GM13977 (cell line): ENCODE measurements around the gene TAS2R1.

Experiments
- DNase-seq: peaks from one replicate; pipeline ENCODE4 v3.0.0; 2012; ENCODE audit warnings: low spot score
- in situ Hi-C: fragments of 300-500 bp; cut with MboI; formaldehyde crosslinking; loops from one replicate; pipeline ENCODE4 v1.12.0; 2022; ENCODE audit warnings: low sequenced_read_pairs, low pct_unique_long_range_greater_than_20kb, mixed read lengths, inconsistent platforms; ENCODE audit not compliant: unreplicated experiment
- TF ChIP-seq, protein P1 (sequence below): IDR thresholded peaks from 2 replicates; pipeline ENCODE4 v1.5.1; 2012; ENCODE audit warnings: mild to moderate bottlenecking, control low read depth; ENCODE audit not compliant: insufficient read depth; ENCODE audit errors: extremely low read depth, missing control alignments

Gene TAS2R1

DNA sequence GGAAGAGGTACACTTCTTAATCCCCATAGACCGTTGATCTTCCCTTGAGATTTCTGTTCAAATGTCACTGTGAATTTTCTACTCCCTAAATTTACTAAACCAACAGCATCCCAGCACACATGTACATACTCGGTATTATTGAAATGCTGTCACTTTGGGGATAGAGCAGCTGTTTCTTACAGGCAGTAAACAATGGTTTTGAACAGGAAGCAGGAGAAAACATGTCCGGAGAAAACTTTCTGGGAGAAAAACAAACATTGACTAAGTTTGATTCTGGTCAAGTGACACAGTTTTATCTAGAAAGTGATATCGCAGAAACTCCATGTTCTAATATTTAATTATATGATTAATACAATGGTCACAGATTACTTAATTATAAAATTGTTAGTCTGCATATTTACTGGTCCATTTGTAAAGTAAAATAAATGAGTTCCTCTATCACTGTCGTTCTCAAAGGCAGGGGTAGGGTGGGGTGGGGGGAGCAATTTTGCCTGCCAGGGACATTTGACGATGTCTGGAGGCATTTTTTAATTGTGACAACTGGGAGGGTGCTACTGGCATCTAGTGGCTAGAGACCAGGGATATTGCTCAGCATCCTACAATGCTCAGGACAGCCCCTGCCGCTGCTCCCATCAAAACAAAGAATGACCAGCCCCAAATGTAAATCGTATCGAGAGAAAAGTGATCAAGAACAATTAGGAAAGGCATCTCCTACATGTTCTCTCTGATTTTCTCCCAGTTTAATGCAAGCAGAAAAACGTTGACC lies 12.2 kb downstream of the TAS2R1 start:
- TF ChIP-seq, protein P1, sequence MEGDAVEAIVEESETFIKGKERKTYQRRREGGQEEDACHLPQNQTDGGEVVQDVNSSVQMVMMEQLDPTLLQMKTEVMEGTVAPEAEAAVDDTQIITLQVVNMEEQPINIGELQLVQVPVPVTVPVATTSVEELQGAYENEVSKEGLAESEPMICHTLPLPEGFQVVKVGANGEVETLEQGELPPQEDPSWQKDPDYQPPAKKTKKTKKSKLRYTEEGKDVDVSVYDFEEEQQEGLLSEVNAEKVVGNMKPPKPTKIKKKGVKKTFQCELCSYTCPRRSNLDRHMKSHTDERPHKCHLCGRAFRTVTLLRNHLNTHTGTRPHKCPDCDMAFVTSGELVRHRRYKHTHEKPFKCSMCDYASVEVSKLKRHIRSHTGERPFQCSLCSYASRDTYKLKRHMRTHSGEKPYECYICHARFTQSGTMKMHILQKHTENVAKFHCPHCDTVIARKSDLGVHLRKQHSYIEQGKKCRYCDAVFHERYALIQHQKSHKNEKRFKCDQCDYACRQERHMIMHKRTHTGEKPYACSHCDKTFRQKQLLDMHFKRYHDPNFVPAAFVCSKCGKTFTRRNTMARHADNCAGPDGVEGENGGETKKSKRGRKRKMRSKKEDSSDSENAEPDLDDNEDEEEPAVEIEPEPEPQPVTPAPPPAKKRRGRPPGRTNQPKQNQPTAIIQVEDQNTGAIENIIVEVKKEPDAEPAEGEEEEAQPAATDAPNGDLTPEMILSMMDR, result no peak
- no peak for DNase-seq
- in situ Hi-C loops, result no loop called here

DNA sequence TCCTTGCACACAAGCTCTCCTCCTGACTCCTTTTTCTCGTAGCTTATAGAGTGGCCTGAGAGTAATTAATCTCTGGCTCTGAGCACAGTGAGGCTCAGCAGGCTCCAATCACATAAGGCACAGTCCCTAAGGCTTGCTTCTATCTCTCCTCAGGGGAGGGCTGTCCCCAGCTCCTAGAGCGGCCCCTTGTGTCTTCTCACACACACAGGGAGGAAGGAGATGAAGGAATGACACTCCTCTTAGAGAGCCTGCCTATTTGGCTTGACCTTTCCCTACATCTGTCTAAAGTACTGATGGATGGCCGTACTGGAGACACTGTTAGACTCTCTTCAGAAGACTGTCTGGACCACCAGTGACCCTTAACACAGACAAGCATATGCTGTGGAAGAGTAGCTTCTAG lies 12.9 kb downstream of the TAS2R1 start:
- TF ChIP-seq, protein P1, result no peak
- in situ Hi-C loops, result no loop called here

DNA sequence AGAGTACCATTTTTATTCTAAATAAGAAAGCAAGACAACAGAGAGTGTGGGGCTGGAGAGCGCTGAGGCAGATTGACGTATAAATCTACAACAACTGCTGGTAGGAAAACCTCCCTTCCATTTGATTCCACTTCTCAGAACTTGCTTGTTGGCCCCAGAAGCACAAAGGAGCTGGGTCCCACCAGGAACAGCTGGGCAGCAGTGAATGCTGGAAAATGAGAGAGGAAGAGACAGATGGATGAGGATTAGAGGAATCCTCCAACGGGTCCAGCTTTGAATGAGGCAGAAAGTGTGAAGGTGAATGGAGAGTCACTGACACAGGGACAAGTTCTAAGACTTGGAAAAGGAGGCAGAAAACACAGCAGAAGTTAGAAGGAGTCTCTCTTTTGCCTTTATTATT lies 14.8 kb downstream of the TAS2R1 start:
- in situ Hi-C loops, result no loop called here
- TF ChIP-seq, protein P1, result no peak
- no peak for DNase-seq

More for the DNA sequence above, 12.9 kb downstream of the TAS2R1 start:
- DNase-seq, result no peak

GRCh38 chr5:9613360-9613759 lies 16.8 kb downstream of the TAS2R1 start:
- in situ Hi-C loops, result no loop called here
- no peak for DNase-seq
- TF ChIP-seq, protein P1, result no peak

DNA sequence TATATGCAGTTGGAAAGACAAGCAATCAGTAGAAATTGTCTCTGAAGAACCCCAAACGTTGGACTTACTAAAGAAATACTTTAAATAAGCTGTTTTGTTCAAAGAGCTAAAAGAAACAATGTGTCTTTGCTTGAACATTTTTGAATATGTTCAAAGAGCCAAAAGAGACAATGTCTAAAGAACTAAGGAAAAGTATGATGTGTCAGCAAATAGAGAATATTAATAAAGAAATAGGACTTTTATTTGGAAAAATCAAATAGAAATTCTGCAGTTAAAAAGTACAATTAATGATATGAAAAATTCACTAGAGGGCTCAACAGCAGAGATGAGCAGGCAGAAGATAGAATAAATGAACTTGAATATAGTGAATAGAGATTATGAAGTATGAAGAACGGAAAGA lies 19.2 kb downstream of the TAS2R1 start:
- TF ChIP-seq, protein P1, result no peak
- no peak for DNase-seq
- in situ Hi-C loops, result no loop called here

- TF ChIP-seq, protein P1, result no peak
- in situ Hi-C loops, result no loop called here
- no peak for DNase-seq
Measured at GRCh38 chr5:9610364-9610763, 19.8 kb downstream of the TAS2R1 start.
